ENCODE data around the gene GNG3. TPM values are rescaled to one million over a fixed set of nuclear protein-coding genes. Genes with fewer than 3 reads are reported as not detected.
"Not testable (repeated sequence)": the region's sequence is repeated elsewhere in the genome, so short reads cannot be mapped to it uniquely, and the experiment has no call there.

GNG3 gene
- total RNA-seq, 4 donors from 2014 or later: 0.68 TPM; not detected in 3

DNA sequence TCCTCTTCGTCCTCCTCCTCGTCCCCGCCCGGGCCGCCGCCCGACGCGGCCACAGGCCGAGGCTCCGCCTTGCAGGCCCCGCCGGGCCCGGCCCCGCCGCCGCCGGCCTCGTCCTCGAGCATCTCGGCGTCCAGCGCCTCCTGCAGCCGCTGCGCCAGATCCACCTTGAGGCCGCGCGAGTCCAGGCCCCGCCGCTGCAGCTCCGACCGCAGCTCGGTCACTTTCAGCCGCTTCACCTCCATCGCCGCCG is 19.4 kb downstream of the GNG3 start:
- Histone ChIP-seq H3K4me1 (peaks cover 55% of the 10 kb centered on the region), H3K36me3 (peaks cover 23% of the 10 kb centered on the region), H3K27ac (peak overlapping the region; percentile 97), H3K27me3 (no peaks in the 10 kb centered on the region), H3K4me3 (peak overlapping the region; percentile 95), H3K9me3 (no peaks in the 10 kb centered on the region)
- no CpG with 5 or more reads among the region's 37 CpGs for WGBS
- DNase-seq (ENCODE audit: low spot score in 2 of 2): no peak
- TF ChIP-seq POLR2A (IDR thresholded peaks at IDR 0.05): no peak
- TF ChIP-seq CTCF (IDR thresholded peaks at IDR 0.05): no peak
- TF ChIP-seq POLR2AphosphoS5 (IDR thresholded peaks at IDR 0.05): no peak
- no peak for TF ChIP-seq EP300 (IDR thresholded peaks at IDR 0.05)

GRCh38 chr11:62727165-62727871 is 19.8 kb downstream of the GNG3 start, which contains the start of gene HNRNPUL2:
TSS of gene HNRNPUL2 (minus strand) at chr11:62727457. CDS start at chr11:62727156, 301 bp downstream.
- TF ChIP-seq POLR2AphosphoS5 (IDR thresholded peaks at IDR 0.05): peak; percentile 90 to 95 (median 95)
- TF ChIP-seq POLR2A (IDR thresholded peaks at IDR 0.05): peak; percentile 86 to 89
- TF ChIP-seq EP300 (IDR thresholded peaks at IDR 0.05): no peak
- H3K4me3 ChIP-seq: peak within 1 kb of the TSS; percentile 95
- H3K27me3 ChIP-seq: no peaks in the 10 kb centered on the region
- 0% methylated on average over 18 of the region's 72 CpGs for WGBS
- H3K27ac ChIP-seq: peak within 1 kb of the TSS; percentile 97
- peaks cover 19% of the 10 kb centered on the region for H3K36me3 ChIP-seq
- H3K9me3 ChIP-seq: no peaks in the 10 kb centered on the region
- peak; percentile 99 for DNase-seq (ENCODE audit: low spot score in 2 of 2)
- H3K4me1 ChIP-seq: peaks cover 58% of the 10 kb centered on the region

DNA sequence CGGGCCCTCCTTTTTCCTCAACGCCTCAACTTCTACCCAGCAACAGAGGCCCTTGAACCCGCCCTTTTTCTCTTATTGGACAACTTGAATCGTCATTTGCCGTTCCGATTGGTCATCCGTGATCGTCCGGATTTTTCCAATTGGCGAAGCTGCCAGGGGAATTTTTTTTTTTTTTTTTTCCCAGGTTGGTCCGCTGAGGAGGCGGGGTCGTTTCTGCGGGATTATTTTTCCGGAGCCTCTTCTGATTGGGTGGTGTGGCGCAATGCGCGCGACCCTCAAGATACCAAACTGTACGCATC is 20.3 kb downstream of the GNG3 start:
- TF ChIP-seq POLR2AphosphoS5 (IDR thresholded peaks at IDR 0.05): no peak
- TF ChIP-seq EP300 (IDR thresholded peaks at IDR 0.05): no peak
- no peak for TF ChIP-seq POLR2A (IDR thresholded peaks at IDR 0.05)
- no peak for TF ChIP-seq CTCF (IDR thresholded peaks at IDR 0.05)
- 1% methylated on average over 20 of the region's 20 CpGs for WGBS
- Histone ChIP-seq H3K27ac (peak overlapping the region; percentile 97), H3K36me3 (peaks cover 13% of the 10 kb centered on the region), H3K4me3 (peak overlapping the region; percentile 95), H3K4me1 (peaks cover 59% of the 10 kb centered on the region), H3K9me3 (no peaks in the 10 kb centered on the region), H3K27me3 (no peaks in the 10 kb centered on the region)
- peak; percentile 89 to 90 for DNase-seq (ENCODE audit: low spot score in 2 of 2)

DNA sequence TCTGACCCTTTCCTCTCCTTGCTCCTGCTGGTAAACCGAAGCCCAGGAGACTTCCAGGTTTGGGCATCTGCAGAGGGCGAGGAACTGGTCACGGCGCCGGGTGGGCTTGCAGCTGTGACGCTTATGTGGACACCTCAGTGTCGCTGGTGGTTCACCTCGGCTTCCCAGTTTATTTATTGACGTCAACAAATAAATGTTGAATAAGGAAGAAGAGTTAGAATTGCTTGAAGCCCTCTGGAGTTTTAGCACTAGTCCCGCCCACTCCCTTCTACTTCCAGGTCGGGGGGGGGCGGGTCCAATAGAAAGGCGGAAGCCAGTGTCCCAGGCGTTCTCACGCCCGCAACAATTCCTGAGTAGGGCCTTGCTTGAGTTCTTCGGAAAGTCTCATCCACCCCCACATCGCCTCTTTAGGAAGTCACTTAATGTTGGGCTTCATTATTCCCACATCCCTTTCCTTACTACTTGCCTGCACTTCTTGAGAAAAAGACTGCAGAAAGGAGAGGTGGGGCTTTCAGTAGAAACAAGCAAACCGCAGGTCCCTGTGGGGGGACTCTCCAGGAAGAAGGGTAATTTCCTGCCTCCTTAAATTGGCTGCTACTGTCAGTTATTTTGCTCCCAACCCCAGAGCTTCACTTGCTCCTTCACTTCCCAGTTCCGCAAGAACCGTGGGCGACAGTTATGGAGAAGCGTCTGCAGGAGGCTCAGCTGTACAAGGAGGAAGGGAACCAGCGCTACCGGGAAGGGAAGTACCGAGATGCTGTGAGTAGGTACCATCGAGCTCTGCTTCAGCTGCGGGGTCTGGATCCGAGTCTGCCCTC is 20.9 kb downstream of the GNG3 start, which contains the start of gene TTC9C:
Gene TTC9C, plus strand, starts transcription at position 316 of the 818 bp plus-strand sequence. Its CDS starts 363 bp downstream, at position 679.
- Histone ChIP-seq H3K9me3 (no peaks in the 10 kb centered on the region), H3K4me3 (peak within 1 kb of the TSS; percentile 95), H3K4me1 (peaks cover 56% of the 10 kb centered on the region), H3K27ac (peak within 1 kb of the TSS; percentile 97), H3K27me3 (no peaks in the 10 kb centered on the region), H3K36me3 (peaks cover 12% of the 10 kb centered on the region)
- DNase-seq (ENCODE audit: low spot score in 2 of 2): peak; percentile 94 to 95
- TF ChIP-seq EP300 (IDR thresholded peaks at IDR 0.05) (no peak), CTCF (IDR thresholded peaks at IDR 0.05) (no peak), POLR2A (IDR thresholded peaks at IDR 0.05) (peak in 1 of 2 donors; percentile 57), POLR2AphosphoS5 (IDR thresholded peaks at IDR 0.05) (peak; percentile 10 to 28 (median 14))
- 0% methylated on average over 29 of the region's 29 CpGs for WGBS

DNA sequence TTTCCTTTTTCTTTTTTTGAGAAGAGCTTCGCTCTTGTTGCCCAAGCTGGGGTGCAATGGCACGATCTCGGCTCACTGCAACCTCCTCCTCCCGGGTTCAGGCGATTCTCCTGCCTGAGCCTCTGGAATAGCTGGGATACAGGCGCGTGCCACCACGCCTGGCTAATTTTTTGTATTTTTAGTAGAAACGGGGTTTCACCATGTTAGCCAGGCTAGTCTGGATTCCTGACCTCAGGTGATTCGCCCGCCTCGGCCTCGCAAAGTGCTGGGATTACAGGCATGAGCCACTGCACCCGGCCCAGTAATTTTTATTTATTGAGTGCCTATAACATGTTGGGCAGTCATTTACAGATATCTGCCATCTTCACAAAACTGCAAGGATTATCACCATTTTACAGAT is 22.6 kb downstream of the GNG3 start:
- Histone ChIP-seq H3K4me3 (peak overlapping the region; percentile 95), H3K4me1 (peaks cover 39% of the 10 kb centered on the region)

DNA sequence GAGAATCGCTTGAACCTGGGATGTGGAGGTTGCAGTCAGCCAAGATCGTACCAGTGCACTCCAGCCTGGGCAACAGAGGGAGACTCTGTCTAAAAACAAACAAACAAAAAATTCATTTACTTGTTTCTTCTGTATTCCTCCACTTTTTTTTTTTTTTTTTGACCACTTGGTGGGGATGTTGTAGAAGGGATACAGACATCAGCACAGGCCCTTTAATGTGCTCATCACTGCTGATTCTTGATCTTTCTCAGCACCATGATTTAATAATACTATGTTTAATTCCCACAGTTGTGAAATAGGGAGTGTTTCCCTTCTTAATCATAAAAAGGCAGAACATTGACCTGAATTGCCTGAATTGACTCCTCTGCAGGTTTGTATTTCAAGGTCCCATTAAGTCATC is 25.4 kb downstream of the GNG3 start:
- TF ChIP-seq CTCF (IDR thresholded peaks at IDR 0.05): no peak
- no peak for TF ChIP-seq POLR2A (IDR thresholded peaks at IDR 0.05)
- no peak for TF ChIP-seq POLR2AphosphoS5 (IDR thresholded peaks at IDR 0.05)
- TF ChIP-seq EP300 (IDR thresholded peaks at IDR 0.05): no peak
- no peak overlapping the region for H3K4me3 ChIP-seq
- H3K9me3 ChIP-seq: no peaks in the 10 kb centered on the region
- no peaks in the 10 kb centered on the region for H3K27me3 ChIP-seq
- DNase-seq (ENCODE audit: low spot score in 2 of 2): no peak
- peaks cover 39% of the 10 kb centered on the region for H3K36me3 ChIP-seq
- 62% methylated on average over 2 of the region's 2 CpGs for WGBS
- peaks cover 26% of the 10 kb centered on the region for H3K4me1 ChIP-seq
- H3K27ac ChIP-seq: no peak overlapping the region

More for the DNA sequence above, 22.6 kb downstream of the GNG3 start:
- Histone ChIP-seq H3K27ac (peak overlapping the region; percentile 97), H3K36me3 (peaks cover 17% of the 10 kb centered on the region)
- not testable (repeated sequence) for H3K27me3 ChIP-seq, H3K9me3 ChIP-seq
- peak in 1 of 2 donors; percentile 46 for DNase-seq (ENCODE audit: low spot score in 2 of 2)
- 48% methylated on average over 14 of the region's 14 CpGs for WGBS

Measured in suprapubic skin (tissue), 4 donors.